Fibroblast of lung (primary cell): ENCODE results near the gene TENT5C. TPM values are rescaled to one million over a fixed set of nuclear protein-coding genes. Genes with fewer than 3 reads are reported as not detected.

ENCODE experiments used
- DNase-seq, 2 donors: peaks; one replicate each; pipeline versions ENCODE4 v3.0.0 to v3.0.0-alpha.2; 2010; ENCODE audit warnings: low read depth in 2 of 2
- H2AFZ ChIP-seq: 2 replicates; pipeline ENCODE4 v1.5.1; 2012; ENCODE audit warnings: low read length, control low read depth, inconsistent platforms
- H3K27ac ChIP-seq: 2 replicates; pipeline ENCODE4 v1.5.1; 2011; ENCODE audit warnings: low read length, control low read depth; ENCODE audit not compliant: insufficient read depth
- H3K27me3 ChIP-seq: 2 replicates; pipeline ENCODE4 v1.5.1; 2011; ENCODE audit warnings: mild to moderate bottlenecking, low read length; ENCODE audit not compliant: control insufficient read depth, insufficient read depth
- H3K36me3 ChIP-seq: 2 replicates; pipeline ENCODE4 v1.5.1; 2011; ENCODE audit warnings: low read length; ENCODE audit not compliant: control insufficient read depth, insufficient read depth
- H3K4me1 ChIP-seq: 2 replicates; pipeline ENCODE4 v1.5.1; 2011; ENCODE audit warnings: low read length; ENCODE audit not compliant: control insufficient read depth, insufficient read depth; ENCODE audit errors: extremely low read depth
- H3K4me2 ChIP-seq: 2 replicates; pipeline ENCODE4 v1.5.1; 2011; ENCODE audit warnings: low read length, control low read depth; ENCODE audit not compliant: insufficient read depth; ENCODE audit errors: extremely low read depth
- H3K4me3 ChIP-seq, 4 experiments: fragments of 200-600 bp in 1 of 4; sonication (generic) in 1 of 4; replicated peaks in 1 of 4; 2 replicates each; pipeline ENCODE4 v1.5.1; 2011 to 2016; ENCODE audit warnings: low read length in 4 of 4, low read depth in 3 of 4, mild to moderate bottlenecking in 3 of 4, control low read depth in 2 of 4, inconsistent platforms in 1 of 4, mixed read lengths in 1 of 4; ENCODE audit not compliant: insufficient read depth in 1 of 4; ENCODE audit errors: control extremely low read depth in 1 of 4
- H3K79me2 ChIP-seq: 2 replicates; pipeline ENCODE4 v1.5.1; 2012; ENCODE audit warnings: mild to moderate bottlenecking, low read length, inconsistent platforms; ENCODE audit not compliant: control insufficient read depth, insufficient read depth
- H3K9ac ChIP-seq: 2 replicates; pipeline ENCODE4 v1.5.1; 2011; ENCODE audit warnings: mild to moderate bottlenecking, low read length, control low read depth; ENCODE audit not compliant: insufficient read depth
- H3K9me3 ChIP-seq: 2 replicates; pipeline ENCODE4 v1.5.1; 2012; ENCODE audit warnings: low read depth, low read length; ENCODE audit not compliant: control insufficient read depth, insufficient read depth
- H4K20me1 ChIP-seq: 2 replicates; pipeline ENCODE4 v1.5.1; 2011; ENCODE audit warnings: low read length; ENCODE audit not compliant: control insufficient read depth, insufficient read depth; ENCODE audit errors: extremely low read depth
- CTCF ChIP-seq, 2 donors: IDR thresholded peaks in 1 of 2; conservative IDR thresholded peaks in 1 of 2; 1 replicate in 1 of 2; 2 replicates in 1 of 2; pipeline ENCODE4 v1.5.1; 2011 to 2012; ENCODE audit warnings: low read length in 2 of 2, control low read depth in 1 of 2, inconsistent platforms in 1 of 2, low read depth in 1 of 2, mild to moderate bottlenecking in 1 of 2
- EZH2 ChIP-seq: IDR thresholded peaks from 2 replicates; pipeline ENCODE4 v1.5.1; 2012; ENCODE audit warnings: low read length, control low read depth, mild to moderate bottlenecking; ENCODE audit errors: missing control alignments
- polyA plus RNA-seq, 2 donors: library from polyadenylated mRNA; depleted of rRNA in 1 of 2; stranded (reverse) in 1 of 2; unstranded in 1 of 2; fragments of >200 nt; gene quantifications; 2 replicates each; pipeline ENCODE4 v1.2.1, GENCODE V29; 2011 to 2012; ENCODE audit warnings: missing spikeins in 1 of 2
- total RNA-seq: library from RNA; depleted of rRNA; stranded (reverse); fragments of >200 nt; gene quantifications from 2 replicates; pipeline ENCODE4 v1.2.1, GENCODE V29; 2014

The TENT5C gene
- total and polyA plus RNA-seq, 2 donors (not counting 1 experiment from before 2014, with no cell fraction given), result 4.2 to 8.1 TPM

DNA sequence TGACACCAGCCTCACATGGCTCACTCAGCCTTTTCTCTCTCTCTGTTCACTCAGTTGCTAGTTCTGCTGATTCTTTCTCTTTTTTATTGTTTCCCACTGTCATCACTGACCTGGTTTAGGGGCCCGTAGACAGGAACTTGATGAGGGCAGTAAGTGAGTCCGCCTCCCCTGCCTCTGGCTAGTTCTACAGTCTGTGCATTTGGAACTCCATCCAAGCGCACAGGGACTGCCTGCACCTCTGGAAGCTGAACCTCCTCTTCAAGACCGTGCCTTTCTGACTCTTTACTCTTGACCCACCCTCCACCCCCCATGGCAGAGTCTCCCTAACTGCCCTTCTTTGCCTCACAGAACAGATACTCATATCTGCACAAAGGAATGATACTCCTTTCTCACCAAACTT, 4.2 kb downstream of the TENT5C start:
- no peak for TF ChIP-seq EZH2
- no peak for TF ChIP-seq CTCF (conservative IDR thresholded peaks at IDR 0.05 in 1 of 2, IDR thresholded peaks at IDR 0.05 in 1 of 2; ENCODE audit: low read depth in 1 of 2, low read length in 2 of 2)
- Histone ChIP-seq H3K27me3 (no peaks in the 10 kb centered on the region), H4K20me1 (no peaks in the 10 kb centered on the region)

DNA sequence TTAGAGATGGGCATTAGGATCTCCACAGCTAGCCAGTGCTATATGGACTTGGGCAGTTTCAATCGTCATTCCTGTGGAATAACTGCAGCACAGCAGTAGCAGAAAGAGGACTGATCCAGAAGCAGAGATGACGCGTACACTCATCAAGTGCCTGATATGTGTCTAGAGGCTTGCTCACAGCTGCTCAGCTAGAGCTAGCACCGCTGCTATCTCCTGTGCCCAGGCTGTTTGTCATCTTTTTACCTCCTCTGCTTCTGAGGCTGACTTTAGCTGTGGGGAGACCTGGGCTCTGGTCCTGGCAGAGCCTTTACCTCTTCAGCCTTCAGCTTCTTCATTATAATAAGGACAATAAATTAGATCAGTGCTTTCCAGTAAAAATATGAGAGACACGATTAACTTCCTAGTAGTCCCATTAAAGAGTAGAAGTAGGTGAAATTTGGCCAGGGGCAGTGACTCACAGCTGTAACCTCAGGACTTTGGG, 5.3 kb downstream of the TENT5C start:
- H3K36me3 ChIP-seq, result no peaks in the 10 kb centered on the region
- peaks cover 3% of the 10 kb centered on the region for H3K79me2 ChIP-seq
- no peaks in the 10 kb centered on the region for H3K27me3 ChIP-seq
- H3K4me1 ChIP-seq, result peaks cover 14% of the 10 kb centered on the region
- no peak overlapping the region for H3K4me3 ChIP-seq
- no peak overlapping the region for H3K4me2 ChIP-seq
- DNase-seq, result no peak
- no peak overlapping the region for H3K9ac ChIP-seq
- H3K9me3 ChIP-seq, result no peaks in the 10 kb centered on the region
- TF ChIP-seq EZH2, result no peak
- no peak for TF ChIP-seq CTCF (conservative IDR thresholded peaks at IDR 0.05 in 1 of 2, IDR thresholded peaks at IDR 0.05 in 1 of 2; ENCODE audit: low read depth in 1 of 2, low read length in 2 of 2)
- H2AFZ ChIP-seq, result no peak overlapping the region
- no peaks in the 10 kb centered on the region for H4K20me1 ChIP-seq
- H3K27ac ChIP-seq, result no peak overlapping the region

More for the DNA sequence above, 4.2 kb downstream of the TENT5C start:
- no peak overlapping the region for H3K4me3 ChIP-seq
- no peaks in the 10 kb centered on the region for H3K9me3 ChIP-seq
- peaks cover 14% of the 10 kb centered on the region for H3K4me1 ChIP-seq
- no peak overlapping the region for H3K9ac ChIP-seq
- H3K4me2 ChIP-seq, result peak overlapping the region; percentile 66
- DNase-seq, result no peak
- no peak overlapping the region for H3K27ac ChIP-seq
- no peaks in the 10 kb centered on the region for H3K36me3 ChIP-seq
- no peak overlapping the region for H2AFZ ChIP-seq
- peaks cover 3% of the 10 kb centered on the region for H3K79me2 ChIP-seq

- no peak overlapping the region for H3K27ac ChIP-seq
- TF ChIP-seq CTCF (conservative IDR thresholded peaks at IDR 0.05 in 1 of 2, IDR thresholded peaks at IDR 0.05 in 1 of 2; ENCODE audit: low read depth in 1 of 2, low read length in 2 of 2) (no peak), EZH2 (no peak)
- no peaks in the 10 kb centered on the region for H3K36me3 ChIP-seq
- H4K20me1 ChIP-seq, result no peaks in the 10 kb centered on the region
- peaks cover 14% of the 10 kb centered on the region for H3K4me1 ChIP-seq
- no peaks in the 10 kb centered on the region for H3K9me3 ChIP-seq
- H3K79me2 ChIP-seq, result peaks cover 3% of the 10 kb centered on the region
- H3K27me3 ChIP-seq, result no peaks in the 10 kb centered on the region
- no peak overlapping the region for H3K9ac ChIP-seq
- H3K4me2 ChIP-seq, result no peak overlapping the region
- peak in 1 of 2 donors; percentile 59 for DNase-seq
- no peak overlapping the region for H3K4me3 ChIP-seq
- H2AFZ ChIP-seq, result no peak overlapping the region
Measured at GRCh38 chr1:117611894-117612483, 6.1 kb downstream of the TENT5C start.
